Measurements from ENCODE around the gene LRCOL1.
"Not testable (repeated sequence)": the region's sequence is repeated elsewhere in the genome, so short reads cannot be mapped to it uniquely, and the experiment has no call there.

The LRCOL1 gene

DNA sequence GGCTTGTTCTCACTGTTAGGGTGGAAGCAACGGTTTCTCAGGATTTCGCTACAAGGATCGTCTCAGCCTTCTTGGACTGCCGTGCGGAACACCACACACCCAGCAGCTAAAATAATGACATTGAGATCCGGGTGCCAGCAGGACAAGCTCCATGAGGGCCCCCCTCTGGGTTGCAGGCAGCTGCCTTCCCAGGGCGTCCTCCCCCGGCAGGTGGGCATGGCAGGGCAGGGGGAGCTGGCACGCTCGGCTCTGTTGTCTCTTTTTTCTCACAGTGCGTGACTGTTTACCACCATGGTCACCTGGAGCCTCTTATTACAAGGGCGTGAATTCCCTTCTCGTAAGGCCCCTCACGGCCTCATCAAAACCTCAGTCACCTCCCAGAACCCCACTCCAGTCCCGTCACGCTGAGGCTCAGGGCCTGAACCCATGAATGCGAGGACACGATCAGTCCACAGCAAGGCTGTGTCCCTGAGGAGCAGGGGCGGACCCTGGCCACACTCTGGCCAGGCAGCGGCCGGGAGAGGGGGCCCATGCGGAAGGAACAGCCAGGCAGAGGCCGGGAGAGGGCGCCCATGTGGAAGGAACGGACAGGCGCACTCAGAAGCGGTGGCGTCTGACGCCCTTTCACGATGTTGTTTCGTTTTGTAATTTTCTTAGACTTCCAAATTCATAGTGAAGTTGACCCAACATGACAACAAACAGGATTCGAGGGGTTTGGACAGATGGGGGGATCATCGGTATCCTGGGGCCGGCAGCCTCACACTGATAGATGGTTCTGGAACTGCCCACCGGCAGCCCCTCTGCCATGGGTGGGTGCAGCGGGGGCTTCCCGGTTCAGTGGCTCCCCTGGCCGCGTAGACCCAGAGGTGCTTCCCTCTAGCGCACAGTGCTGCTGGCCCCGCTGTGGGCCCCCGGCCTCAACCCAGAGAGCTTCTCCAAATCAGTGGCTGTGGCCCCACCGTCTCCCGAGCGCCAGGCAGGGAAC, 10.0 kb downstream of the LRCOL1 start:
- no peak for DNase-seq

DNA sequence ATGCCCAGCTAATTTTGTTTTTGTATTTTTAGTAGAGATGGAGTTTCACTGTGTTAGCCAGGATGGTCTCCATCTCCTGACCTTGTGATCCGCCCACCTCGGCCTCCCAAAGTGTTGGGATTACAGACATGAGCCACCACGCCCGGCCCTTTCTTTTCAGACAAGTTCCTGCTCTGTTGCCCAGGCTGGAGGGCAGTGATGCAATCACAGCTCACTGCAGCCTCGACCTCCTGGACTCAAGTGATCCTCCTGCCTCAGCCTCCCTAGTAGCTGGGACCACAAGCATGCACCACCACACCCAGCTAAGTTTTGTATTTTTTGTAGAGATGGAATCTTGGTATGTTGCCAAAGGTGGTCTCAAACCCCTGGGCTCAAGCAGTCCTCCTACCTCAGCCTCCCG, 10.9 kb downstream of the LRCOL1 start:
- not testable (repeated sequence) for DNase-seq

DNA sequence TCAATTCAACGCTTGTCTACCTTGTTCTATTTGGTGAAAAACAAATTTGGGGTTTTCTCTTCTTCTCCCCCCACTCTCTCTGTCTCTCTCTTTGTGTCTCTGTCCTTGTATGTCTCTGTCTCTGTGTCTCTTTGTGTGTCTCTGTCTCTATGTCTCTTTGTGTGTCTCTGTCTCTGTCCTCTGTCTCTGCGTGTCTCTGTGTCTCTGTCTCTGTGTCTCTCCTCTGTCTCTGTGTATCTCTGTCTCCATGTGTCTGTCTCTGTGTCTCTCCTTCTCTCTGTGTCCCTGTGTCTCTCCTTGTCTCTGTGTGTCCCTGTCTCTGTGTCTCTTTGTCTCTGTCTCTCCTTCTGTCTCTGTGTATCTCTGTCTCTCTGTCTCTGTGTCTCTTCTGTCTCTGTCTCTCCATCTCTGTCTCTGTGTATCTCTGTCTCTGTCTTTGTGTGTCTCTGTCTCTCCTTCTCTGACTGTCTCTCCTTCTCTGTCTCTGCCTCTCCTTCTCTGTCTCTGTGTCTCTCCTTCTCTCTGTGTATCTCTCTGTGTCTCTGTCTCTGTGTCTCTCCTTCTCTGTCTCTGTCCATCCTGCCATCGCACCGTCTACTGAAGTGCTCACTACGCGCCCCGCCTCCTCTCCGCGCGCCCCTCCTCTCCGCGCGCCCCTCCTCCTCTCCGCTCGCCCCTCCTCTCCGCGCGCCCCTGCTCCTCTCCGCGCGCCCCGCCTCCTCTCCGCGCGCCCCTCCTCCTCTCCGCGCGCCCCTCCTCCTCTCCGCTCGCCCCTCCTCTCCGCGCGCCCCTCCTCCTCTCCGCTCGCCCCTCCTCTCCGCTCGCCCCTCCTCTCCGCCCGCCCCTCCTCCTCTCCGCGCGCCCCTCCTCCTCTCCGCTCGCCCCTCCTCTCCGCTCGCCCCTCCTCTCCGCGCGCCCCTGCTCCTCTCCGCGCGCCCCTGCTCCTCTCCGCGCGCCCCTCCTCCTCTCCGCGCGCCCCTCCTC, 12.8 kb downstream of the LRCOL1 start:
- no peak for DNase-seq

DNA sequence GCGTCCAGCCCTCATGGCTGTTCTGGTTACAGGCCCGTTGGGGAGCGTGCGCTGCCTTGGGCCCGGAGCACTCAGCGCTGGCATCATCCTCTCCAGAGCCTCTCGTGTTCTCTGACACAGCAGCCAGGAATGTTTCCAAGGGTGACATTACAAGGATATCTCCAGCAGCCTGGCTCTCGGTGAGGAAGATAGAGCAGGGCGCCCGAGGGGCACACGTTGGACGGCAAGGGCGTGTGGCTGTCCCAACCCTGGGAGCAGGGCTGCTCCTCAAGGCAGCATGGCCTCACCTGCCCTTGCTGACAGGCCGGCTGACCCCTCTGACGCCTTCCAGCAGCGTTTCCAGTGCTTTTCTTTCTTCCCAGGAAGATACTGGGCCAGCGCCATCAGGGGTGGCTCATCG, 14.4 kb downstream of the LRCOL1 start:
- no peak for DNase-seq

DNA sequence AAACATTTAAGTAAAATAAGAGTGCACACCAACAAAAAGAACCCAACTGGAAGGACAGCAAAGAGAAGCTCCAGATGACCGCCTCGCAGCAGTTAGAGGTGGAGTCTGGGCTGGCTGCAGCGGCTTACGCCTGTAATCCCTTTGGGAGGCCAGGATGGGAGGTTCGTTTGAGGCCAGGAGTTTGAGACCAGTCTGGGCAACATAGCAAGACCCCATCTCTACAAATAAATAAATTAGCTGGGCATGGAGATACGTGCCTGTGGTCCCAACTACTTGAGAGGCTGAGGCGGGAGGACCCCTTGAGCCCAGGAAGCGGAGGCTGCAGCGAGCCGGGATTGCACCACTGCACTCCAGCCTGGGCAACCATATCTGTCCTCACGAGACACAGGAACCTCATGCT, 15.2 kb downstream of the LRCOL1 start:
- DNase-seq, result no peak

DNA sequence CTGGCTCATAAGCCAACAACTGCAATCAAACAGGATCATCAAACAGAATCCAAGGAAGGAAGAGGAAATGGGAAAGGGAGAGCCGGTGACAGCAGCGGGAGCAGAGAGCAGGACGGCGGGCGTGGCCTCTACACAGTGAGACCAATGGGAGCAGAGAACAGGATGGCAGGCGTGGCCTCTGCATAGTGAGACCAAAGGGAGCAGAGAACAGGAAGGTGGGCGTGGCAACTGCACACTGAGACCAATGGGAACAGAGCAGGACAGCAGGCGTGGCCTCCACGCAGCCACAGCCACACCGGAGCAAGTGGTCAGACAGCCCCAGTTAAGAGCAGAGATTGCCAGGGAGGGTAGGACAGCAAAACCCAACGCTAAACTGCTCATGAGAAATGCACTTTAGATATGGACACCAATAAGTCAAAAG, 16.4 kb downstream of the LRCOL1 start:
- peak; percentile 23 for DNase-seq

DNA sequence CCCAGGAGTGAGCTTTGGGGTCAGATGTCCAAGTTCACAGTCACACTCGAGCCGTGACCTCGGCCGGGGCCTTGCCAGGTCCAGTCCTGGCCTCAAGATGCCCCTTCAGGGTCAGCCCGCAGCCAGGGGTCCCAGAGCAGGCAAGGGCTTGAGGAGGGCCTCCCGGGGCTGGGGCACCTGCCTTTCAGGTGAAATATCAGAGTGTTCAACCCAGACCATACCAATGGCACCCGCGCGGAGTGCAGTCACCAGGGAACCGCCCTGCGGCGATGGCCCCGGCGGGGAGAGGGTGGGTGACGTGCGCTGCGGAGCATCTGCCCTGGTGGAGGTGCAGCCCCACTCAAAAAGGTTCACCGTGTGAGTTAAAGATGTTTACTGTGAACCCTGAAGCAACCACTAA, 16.9 kb downstream of the LRCOL1 start:
- no peak for DNase-seq

DNA sequence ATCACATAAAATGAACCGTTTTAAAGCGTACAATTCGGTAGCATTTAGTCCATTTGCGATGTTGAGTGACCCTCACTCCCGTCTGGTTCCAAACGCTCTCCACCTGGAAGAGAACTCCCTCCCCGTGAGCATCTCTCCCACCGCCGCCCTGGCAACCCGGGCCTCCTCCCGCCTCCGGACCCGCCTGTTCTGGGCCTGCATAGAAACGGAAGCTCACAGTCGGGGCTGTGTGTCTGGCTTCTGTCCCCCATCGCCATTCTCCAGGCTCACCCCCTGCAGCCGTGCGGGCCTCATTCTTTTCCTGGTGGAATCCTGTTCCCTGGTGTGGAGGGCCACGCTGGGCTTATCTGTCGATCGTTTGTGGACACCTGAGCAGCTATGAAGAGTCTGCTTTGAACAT, 17.3 kb downstream of the LRCOL1 start:
- DNase-seq, result no peak

DNA sequence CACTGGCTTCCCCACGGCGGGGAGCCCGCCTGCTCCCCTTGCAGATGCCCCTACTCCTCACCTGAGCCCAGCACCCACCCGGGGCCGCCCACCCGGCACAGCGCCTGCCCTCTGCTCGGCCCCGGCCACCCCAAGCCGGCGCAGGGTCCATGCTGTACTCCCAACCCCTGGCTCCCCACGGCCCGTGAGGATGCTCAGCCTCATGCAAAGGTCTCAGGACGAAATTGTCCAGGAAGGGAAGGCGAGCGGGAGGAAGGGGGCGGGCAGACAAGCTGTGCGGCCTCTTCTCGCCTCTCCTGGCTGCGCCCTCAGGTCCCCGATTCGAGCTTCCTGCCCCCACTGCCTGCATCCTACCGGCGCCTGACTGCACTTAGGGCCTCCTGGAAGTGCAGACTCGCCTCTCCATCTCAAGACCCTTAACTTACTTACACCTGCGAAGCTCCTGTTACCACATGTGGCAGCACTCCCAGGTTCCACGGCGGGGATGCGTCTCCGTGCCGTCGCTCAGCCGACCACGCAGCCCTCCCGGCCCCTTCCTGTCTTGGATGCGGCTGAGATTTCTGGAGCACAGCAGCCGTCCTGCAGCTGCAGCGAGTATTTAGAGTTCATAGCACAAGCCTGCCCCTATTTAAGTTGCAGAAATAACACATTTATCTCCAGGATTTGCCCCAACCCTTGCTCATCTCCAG, 18.0 kb downstream of the LRCOL1 start:
- DNase-seq, result no peak

DNA sequence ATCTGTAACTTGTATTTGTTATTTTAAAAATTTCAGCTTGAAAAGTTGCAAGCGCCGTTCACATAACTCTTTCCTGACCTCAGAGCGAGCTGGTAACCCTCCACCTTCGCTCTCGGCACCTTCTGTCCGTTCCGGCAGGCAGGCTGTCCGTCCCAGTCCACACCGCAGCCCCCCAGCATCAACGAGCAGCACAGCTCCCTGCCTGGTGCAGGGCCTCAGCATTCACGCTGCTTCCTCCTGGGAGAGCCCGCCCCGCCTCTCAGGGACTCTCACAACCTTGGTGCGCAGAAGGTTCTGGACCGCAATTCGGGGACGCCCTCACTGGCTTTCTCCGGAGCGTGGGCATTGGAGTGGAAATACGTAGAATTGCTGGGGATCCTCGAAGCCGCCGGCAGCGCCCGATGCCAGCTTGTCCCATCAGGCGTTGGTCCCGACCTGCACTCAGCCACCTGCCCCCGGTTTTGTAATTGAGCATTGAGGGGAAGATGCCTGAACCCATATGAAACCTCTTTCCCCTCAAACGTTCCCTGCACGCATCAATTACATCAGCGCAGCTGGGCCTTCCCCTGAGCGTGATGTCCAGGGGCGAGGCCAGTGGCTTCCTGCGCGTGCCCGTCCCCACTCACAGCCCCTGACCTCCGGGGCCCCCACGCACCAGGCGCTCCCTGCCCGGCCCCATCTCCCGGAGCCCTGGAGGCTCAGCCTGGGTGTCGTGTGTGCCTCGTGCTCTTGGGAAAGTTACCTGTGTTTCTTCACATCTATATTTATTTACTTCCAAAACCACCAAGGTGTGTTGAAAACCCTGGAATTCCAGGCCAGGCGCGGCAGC, 19.1 kb downstream of the LRCOL1 start:
- no peak for DNase-seq

DNA sequence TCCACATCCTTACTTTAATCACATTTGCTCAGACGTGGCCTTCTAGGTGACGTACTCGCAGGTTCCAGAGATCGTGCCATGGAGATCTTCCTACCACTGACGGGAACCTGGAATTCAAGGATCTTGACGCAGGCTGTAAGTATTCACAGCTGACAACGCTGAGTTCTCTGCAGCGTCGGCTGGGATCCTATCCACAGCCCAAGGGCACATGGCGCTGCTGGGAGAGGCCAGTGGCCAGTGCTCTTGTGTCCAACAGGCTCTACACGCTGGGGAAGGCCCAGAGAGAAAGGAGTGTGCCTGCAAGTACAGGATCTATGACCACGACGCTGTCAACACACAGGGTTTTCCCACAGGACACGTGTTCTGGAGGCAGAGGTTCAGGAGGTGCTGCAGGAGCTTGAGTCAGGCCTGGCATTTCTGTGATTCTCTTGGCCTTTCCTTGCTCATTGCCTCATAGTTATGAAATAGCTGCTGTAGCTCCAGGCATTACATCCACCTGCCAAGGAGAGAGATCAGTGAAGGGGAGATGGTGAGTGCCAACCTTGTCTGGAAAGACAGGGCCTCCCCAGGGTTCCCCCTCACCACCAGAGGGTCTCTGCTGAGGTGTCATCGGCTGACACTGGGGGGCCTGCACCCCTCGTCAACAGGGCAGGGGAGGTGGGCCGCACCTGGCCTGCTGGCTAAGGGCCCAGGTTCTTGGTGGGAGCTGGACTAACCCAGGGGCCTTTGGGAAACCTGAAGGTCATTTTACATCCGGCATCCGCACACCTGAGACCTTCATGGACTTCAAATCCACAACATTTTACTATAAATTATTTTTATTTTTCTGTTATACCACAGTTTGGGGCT, 21.3 kb downstream of the LRCOL1 start:
- DNase-seq, result no peak

DNA sequence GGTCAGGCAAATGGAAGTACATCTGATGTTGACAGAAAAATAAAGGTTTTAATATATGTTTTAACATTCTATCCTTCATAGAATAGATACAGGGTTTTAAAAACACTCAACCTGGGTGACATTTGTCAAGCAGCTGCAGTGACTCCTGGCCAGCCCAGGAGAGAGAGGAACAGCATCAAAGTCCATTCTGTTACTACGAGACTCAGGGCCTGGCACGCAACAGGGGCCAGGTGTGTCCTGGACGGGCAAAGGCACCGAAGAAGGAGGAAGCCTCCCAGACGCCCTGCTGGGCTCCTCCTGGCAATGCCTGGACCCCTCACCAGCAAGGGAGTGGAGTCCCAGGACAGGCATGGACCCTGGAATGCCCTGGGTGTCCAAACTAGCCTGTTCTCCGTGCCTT, 22.1 kb downstream of the LRCOL1 start:
- no peak for DNase-seq

DNA sequence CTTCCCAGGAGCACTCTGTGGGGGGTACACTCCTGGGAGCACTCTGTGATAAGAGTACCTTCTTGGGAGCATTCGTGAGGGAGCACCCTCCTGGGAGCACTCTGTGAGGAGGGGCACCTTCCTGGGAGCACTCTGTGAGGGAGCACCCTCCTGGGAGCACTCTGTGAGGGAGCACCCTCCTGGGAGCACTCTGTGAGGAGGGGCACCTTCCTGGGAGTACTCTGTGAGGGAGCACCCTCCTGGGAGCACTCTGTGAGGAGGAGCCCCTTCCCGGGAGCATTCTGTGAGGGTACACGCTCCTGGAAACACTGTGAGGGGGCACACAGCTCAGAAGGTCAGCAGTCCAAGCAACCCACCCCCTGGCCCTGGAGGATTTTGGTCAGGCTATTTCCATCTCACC, 22.6 kb downstream of the LRCOL1 start:
- no peak for DNase-seq

DNA sequence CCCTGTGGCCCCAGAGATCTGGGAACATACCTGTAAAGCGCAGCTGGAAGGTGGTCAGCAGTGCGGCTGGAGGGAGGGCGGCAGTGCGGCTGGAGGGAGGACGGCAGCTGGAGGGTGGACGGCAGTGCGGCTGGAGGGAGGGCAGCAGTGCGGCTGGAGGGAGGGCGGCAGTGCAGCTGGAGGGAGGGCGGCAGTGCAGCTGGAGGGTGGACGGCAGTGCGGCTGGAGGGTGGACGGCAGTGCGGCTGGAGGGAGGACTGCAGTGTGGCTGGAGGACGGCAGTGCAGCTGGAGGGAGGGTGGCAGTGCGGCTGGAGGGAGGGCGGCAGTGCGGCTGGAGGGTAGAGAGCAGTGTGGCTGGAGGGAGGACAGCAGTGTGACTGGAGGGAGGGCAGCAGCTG, 23.5 kb downstream of the LRCOL1 start:
- no peak for DNase-seq

DNA sequence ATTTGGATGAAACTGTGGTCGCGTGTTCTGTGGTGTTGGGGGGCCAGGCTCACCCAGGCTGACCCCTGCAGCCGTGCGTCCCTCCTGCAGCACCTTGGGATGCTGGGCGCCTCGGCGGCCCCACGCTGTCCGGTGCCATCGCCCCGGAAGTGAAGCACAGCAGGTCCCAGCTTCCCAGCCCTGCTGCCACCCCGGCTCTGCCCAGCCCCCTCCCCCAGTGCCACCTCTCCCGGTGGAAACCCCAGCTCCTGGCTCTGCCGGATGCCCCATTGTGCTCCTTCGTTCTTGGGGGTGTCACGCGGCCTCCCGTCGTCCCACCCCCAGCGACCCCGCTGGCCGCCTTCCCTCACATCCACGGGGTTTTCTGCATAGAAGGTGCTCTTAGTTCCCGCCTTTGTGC, 25.2 kb downstream of the LRCOL1 start:
- DNase-seq, result no peak

DNA sequence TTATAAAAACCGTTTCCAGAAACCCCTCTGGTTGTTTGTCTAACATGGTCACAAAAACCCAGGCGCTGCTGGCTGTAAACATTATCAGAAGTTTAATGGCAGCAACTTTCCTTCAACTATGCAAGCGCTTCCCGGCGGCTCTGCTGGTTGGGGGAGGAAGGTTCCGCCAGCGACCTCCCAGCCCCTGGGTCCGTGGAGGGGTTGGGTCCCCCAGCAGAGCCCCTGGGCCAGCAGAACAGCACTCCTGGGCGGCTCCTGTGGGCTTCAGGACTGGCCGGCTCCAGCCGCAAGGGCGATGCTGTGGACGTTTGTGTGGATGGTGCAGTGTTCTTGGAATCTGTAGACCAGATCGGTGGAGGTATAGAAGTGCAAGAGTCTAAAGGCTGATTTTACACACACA, 26.0 kb downstream of the LRCOL1 start:
- DNase-seq, result no peak

DNA sequence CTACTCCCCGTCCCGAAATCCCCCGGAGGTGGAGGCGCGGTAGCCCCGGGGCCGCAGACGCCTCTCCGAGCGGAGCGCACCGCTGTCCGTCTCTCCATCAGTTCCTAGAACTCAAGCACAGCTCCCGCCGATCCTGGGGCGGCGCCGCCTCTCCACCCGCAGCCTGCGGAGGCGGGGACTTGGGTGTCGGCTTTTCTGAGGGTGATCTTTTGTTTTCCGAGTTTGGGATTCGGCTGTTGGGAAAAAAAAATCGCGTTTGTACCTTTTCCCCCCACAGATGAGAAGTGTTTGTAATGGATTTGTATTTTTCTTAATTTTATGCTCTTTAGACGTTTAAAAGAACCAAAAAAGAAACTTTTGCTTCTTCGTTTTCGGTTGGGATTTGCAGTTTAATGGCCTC, 26.6 kb downstream of the LRCOL1 start:
- no peak for DNase-seq

DNA sequence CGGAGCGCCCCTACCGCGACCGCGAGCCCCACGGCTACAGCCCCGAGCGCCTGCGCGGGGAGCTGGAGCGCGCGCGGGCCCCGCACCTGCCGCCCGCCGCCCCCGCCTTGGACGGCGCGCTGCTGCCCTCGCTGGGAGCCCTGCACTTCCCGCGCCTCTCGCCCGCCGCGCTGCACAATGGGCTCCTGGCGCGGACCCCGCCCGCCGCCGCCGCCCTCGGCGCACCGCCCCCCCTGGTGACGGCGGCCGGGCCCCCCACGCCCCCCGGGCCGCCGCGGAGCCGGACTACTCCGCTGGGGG, 27.0 kb downstream of the LRCOL1 start:
- DNase-seq, result no peak

DNA sequence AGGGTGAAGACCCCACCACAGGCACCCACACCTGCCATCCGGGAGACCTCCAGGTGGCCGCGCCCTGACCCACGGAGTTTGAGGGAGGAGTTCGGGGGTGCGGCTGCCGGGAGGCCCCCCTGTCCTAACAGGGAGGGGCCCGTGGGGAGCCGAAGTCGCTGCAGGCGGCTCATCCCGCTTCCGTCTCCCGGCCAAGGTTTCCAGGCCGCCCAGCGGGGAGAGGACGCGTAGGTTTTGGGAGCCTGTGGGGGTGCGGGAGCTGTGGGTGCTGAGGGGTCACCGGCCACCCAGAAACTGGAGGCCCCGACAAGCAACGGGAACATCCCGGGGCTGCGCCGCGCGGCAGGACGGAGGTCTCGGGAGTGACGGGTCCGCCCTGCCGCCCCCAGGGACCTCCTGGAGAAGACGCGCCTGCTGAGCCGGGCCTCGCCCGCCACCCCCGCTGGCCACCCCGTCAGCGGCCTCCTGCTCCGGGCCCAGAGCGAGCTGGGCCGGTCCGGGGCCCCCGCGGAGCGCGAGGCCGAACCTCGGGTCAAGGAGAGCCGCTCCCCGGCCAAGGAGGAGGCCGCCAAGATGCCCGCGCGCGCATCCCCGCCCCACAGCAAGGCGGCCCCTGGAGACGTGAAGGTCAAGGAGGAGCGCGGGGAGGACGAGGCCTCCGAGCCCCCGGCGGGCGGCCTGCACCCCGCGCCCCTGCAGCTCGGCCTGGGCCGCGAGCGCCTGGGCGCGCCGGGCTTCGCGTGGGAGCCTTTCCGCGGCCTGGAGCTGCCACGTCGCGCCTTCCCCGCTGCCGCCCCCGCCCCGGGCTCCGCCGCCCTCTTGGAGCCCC, 27.6 kb downstream of the LRCOL1 start:
- DNase-seq, result no peak

DNA sequence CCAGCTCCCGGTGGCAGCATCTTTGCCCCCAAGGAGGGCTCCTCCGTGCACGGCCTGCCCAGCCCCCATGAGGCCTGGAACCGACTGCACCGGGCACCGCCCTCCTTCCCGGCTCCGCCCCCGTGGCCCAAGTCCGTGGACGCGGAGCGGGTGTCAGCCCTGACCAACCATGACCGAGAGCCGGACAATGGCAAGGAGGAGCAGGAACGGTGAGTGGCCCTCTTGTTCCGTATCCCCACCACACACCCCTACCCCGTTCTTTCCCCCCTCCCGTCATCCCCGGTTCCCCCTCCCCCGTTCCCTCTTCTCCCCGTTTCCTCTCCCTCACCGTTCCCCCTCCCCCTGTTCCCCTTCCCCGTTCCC, 28.3 kb downstream of the LRCOL1 start:
- no peak for DNase-seq

All from activated CD4-positive, alpha-beta T cell treated with anti-CD3 and anti-CD28 coated beads, Interleukin-2, amount 50 U/mL, for 16 hours (primary cell).